IPS-18c (cell line): Measurements from ENCODE around the gene CHKA.

ENCODE experiments used
- H3K4me3 ChIP-seq: 2 replicates; pipeline ENCODE4 v1.7.0; 2013; ENCODE audit warnings: low read depth, mild to moderate bottlenecking, low read length, moderate library complexity; ENCODE audit not compliant: insufficient read depth
- H3K9me3 ChIP-seq: one replicate; pipeline ENCODE4 v1.6.1; 2013; ENCODE audit warnings: mild to moderate bottlenecking, low read length, moderate library complexity; ENCODE audit not compliant: control insufficient read depth, insufficient read depth

The CHKA gene

GRCh38 chr11:68121067-68121899 lies at the start of gene CHKA:
CHKA (minus strand) TSS chr11:68121388; CDS start chr11:68121177, 211 bp downstream.
- Histone ChIP-seq H3K4me3 (peak within 1 kb of the TSS; percentile 68), H3K9me3 (no peaks in the 10 kb centered on the region)

- no peaks in the 10 kb centered on the region for H3K9me3 ChIP-seq
- H3K4me3 ChIP-seq = no peak overlapping the region
Measured at GRCh38 chr11:68169442-68169841, 48.3 kb upstream of the CHKA start.

GRCh38 chr11:68168694-68169093 lies 47.5 kb upstream of the CHKA start:
- Histone ChIP-seq H3K4me3 (no peak overlapping the region), H3K9me3 (no peaks in the 10 kb centered on the region)

- H3K9me3 ChIP-seq = no peaks in the 10 kb centered on the region
- H3K4me3 ChIP-seq = no peak overlapping the region
Measured at GRCh38 chr11:68167474-68167873, 46.3 kb upstream of the CHKA start.

GRCh38 chr11:68166969-68167368 lies 45.8 kb upstream of the CHKA start:
- Histone ChIP-seq H3K9me3 (no peaks in the 10 kb centered on the region), H3K4me3 (no peak overlapping the region)

GRCh38 chr11:68165601-68166000 lies 44.4 kb upstream of the CHKA start:
- H3K4me3 ChIP-seq = no peak overlapping the region
- H3K9me3 ChIP-seq = no peaks in the 10 kb centered on the region

- Histone ChIP-seq H3K9me3 (no peaks in the 10 kb centered on the region), H3K4me3 (no peak overlapping the region)
Measured at GRCh38 chr11:68164437-68164836, 43.2 kb upstream of the CHKA start.

- Histone ChIP-seq H3K4me3 (no peak overlapping the region), H3K9me3 (no peaks in the 10 kb centered on the region)
Measured at GRCh38 chr11:68163691-68164090, 42.5 kb upstream of the CHKA start.

- H3K9me3 ChIP-seq = no peaks in the 10 kb centered on the region
- no peak overlapping the region for H3K4me3 ChIP-seq
Measured at GRCh38 chr11:68160100-68160695, 39.0 kb upstream of the CHKA start.

- Histone ChIP-seq H3K4me3 (no peak overlapping the region), H3K9me3 (no peaks in the 10 kb centered on the region)
Measured at GRCh38 chr11:68159665-68160064, 38.5 kb upstream of the CHKA start.

GRCh38 chr11:68159161-68159560 lies 38.0 kb upstream of the CHKA start:
- H3K4me3 ChIP-seq = no peak overlapping the region
- H3K9me3 ChIP-seq = no peaks in the 10 kb centered on the region

GRCh38 chr11:68158580-68158979 lies 37.4 kb upstream of the CHKA start:
- no peaks in the 10 kb centered on the region for H3K9me3 ChIP-seq
- H3K4me3 ChIP-seq = no peak overlapping the region

- no peaks in the 10 kb centered on the region for H3K9me3 ChIP-seq
- no peak overlapping the region for H3K4me3 ChIP-seq
Measured at GRCh38 chr11:68153742-68154141, 32.6 kb upstream of the CHKA start.

- H3K4me3 ChIP-seq = no peak overlapping the region
Measured at GRCh38 chr11:68150037-68150436, 28.8 kb upstream of the CHKA start.

GRCh38 chr11:68149417-68149816 lies 28.2 kb upstream of the CHKA start:
- Histone ChIP-seq H3K9me3 (no peaks in the 10 kb centered on the region), H3K4me3 (no peak overlapping the region)

More at GRCh38 chr11:68150037-68150436, 28.8 kb upstream of the CHKA start:
- no peaks in the 10 kb centered on the region for H3K9me3 ChIP-seq

- Histone ChIP-seq H3K4me3 (no peak overlapping the region), H3K9me3 (no peaks in the 10 kb centered on the region)
Measured at GRCh38 chr11:68148879-68149278, 27.7 kb upstream of the CHKA start.

GRCh38 chr11:68148071-68148805 lies 27.1 kb upstream of the CHKA start:
- Histone ChIP-seq H3K9me3 (no peaks in the 10 kb centered on the region), H3K4me3 (no peak overlapping the region)
